SK-N-SH treated with all-trans-retinoic acid at 6 μM for 48 hours (cell line): ENCODE measurements around the gene PPP1CA.

Experiments
- ATAC-seq: fragments of 200-7000 bp; cut with Tn5 transposase; 3 replicates; pipeline ENCODE4 v1.9.1; 2020; ENCODE audit warnings: mild to moderate bottlenecking, moderate library complexity
- ARNTL ChIP-seq: fragments of 450-650 bp; formaldehyde crosslinking; IDR thresholded peaks from 2 replicates; pipeline ENCODE4 v1.5.0; 2020; ENCODE audit warnings: low read depth, mild to moderate bottlenecking, moderate library complexity, borderline replicate concordance
- BACH2 ChIP-seq: fragments of 250-450 bp; sonication (Bioruptor Pico); IDR thresholded peaks from 2 replicates; pipeline ENCODE4 v1.9.0; 2021; ENCODE audit warnings: mild to moderate bottlenecking, borderline replicate concordance
- CSDC2 ChIP-seq: fragments of 250-450 bp; sonication (Bioruptor Pico); IDR thresholded peaks from 2 replicates; pipeline ENCODE4 v1.5.0; 2020; ENCODE audit warnings: mild to moderate bottlenecking, moderate library complexity
- ESRRG ChIP-seq: fragments of 250-450 bp; sonication (Bioruptor Pico); IDR thresholded peaks from 2 replicates; pipeline ENCODE4 v1.6.1; 2021; ENCODE audit warnings: mild to moderate bottlenecking
- ISL1 ChIP-seq: fragments of 250-450 bp; sonication (Bioruptor Pico); IDR thresholded peaks from 2 replicates; pipeline ENCODE4 v2.1.2; 2022; ENCODE audit warnings: mild to moderate bottlenecking, moderate library complexity
- OSR1 ChIP-seq: fragments of 250-450 bp; sonication (Bioruptor Pico); IDR thresholded peaks from 2 replicates; pipeline ENCODE4 v1.8.0; 2022; ENCODE audit warnings: moderate library complexity, mild to moderate bottlenecking, inconsistent platforms
- PPARA ChIP-seq: fragments of 250-450 bp; sonication (Bioruptor Pico); IDR thresholded peaks from 2 replicates; pipeline ENCODE4 v1.5.0; 2020; ENCODE audit warnings: mild to moderate bottlenecking, borderline replicate concordance
- SNAI2 ChIP-seq: fragments of 250-450 bp; sonication (Bioruptor Pico); IDR thresholded peaks from 2 replicates; pipeline ENCODE4 v1.5.0; 2020; ENCODE audit warnings: mild to moderate bottlenecking, moderate library complexity
- TCF4 ChIP-seq: fragments of 250-450 bp; sonication (Bioruptor Pico); IDR thresholded peaks from 2 replicates; pipeline ENCODE4 v1.8.0; 2021; ENCODE audit warnings: mild to moderate bottlenecking, moderate library complexity, borderline replicate concordance
- ZC3H10 ChIP-seq: fragments of 250-450 bp; sonication (Bioruptor Pico); IDR thresholded peaks from 2 replicates; pipeline ENCODE4 v1.5.1; 2021; ENCODE audit warnings: mild to moderate bottlenecking, moderate library complexity
- ZFP3 ChIP-seq: fragments of 250-450 bp; sonication (Bioruptor Pico); IDR thresholded peaks from 2 replicates; pipeline ENCODE4 v1.5.0; 2020; ENCODE audit warnings: mild to moderate bottlenecking, moderate library complexity
- ZFP30 ChIP-seq: fragments of 450-650 bp; formaldehyde crosslinking; IDR thresholded peaks from 2 replicates; pipeline ENCODE4 v1.5.0; 2022; ENCODE audit warnings: mild to moderate bottlenecking, moderate library complexity
- ZNF565 ChIP-seq: fragments of 450-650 bp; formaldehyde crosslinking; conservative IDR thresholded peaks from 2 replicates; pipeline ENCODE4 v1.5.0; 2020; ENCODE audit warnings: low read depth, mild to moderate bottlenecking, moderate library complexity
- ZNF70 ChIP-seq: fragments of 450-650 bp; formaldehyde crosslinking; IDR thresholded peaks from 2 replicates; pipeline ENCODE4 v1.5.0; 2020; ENCODE audit warnings: mild to moderate bottlenecking, moderate library complexity
- ZNF8 ChIP-seq: fragments of 450-650 bp; formaldehyde crosslinking; IDR thresholded peaks from 2 replicates; pipeline ENCODE4 v1.5.0; 2020; ENCODE audit warnings: mild to moderate bottlenecking, moderate library complexity
- TF ChIP-seq, protein P1 (sequence below): fragments of 250-450 bp; sonication (Bioruptor Pico); IDR thresholded peaks from 2 replicates; pipeline ENCODE4 v1.5.1; 2021; ENCODE audit warnings: mild to moderate bottlenecking, moderate library complexity
- TF ChIP-seq, protein P2 (sequence below): fragments of 250-450 bp; sonication (Bioruptor Pico); IDR thresholded peaks from 2 replicates; pipeline ENCODE4 v1.5.1; 2020; ENCODE audit warnings: low read depth, mild to moderate bottlenecking, moderate library complexity
- TF ChIP-seq, protein P3 (sequence below): fragments of 250-450 bp; sonication (Bioruptor Pico); IDR thresholded peaks from 2 replicates; pipeline ENCODE4 v1.8.0; 2020; ENCODE audit warnings: mild to moderate bottlenecking, moderate library complexity, borderline replicate concordance
- TF ChIP-seq, protein P4 (sequence below): fragments of 250-450 bp; sonication (Bioruptor Pico); IDR thresholded peaks from 2 replicates; pipeline ENCODE4 v1.8.0; 2021; ENCODE audit warnings: low read depth, mild to moderate bottlenecking, moderate library complexity, borderline replicate concordance

Gene PPP1CA

DNA sequence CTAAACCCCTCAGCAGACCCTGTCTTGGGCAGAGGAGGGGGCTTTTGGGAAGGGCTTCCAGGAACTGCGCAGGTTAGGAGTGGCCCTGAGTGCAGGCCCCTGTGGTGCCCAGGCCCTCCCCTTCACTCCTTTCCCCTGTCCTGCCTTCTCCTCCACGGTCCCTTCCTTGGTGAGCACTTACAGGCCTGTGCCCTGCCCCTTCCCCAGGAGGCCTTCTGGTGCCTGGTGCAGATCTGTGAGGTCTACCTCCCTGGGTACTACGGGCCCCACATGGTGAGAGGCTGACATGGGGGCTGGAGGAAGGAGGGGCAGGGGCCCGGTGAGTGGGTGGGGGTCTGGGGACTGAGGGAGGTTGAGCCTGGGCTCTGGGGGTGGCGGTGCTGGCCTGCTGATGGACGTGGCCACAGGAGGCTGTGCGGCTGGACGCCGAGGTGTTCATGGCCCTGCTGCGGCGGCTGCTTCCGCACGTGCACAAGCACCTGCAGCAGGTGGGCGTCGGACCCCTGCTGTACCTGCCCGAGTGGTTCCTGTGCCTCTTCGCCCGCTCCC is 4.8 kb upstream of the PPP1CA start (continued):
- TF ChIP-seq, protein P1, sequence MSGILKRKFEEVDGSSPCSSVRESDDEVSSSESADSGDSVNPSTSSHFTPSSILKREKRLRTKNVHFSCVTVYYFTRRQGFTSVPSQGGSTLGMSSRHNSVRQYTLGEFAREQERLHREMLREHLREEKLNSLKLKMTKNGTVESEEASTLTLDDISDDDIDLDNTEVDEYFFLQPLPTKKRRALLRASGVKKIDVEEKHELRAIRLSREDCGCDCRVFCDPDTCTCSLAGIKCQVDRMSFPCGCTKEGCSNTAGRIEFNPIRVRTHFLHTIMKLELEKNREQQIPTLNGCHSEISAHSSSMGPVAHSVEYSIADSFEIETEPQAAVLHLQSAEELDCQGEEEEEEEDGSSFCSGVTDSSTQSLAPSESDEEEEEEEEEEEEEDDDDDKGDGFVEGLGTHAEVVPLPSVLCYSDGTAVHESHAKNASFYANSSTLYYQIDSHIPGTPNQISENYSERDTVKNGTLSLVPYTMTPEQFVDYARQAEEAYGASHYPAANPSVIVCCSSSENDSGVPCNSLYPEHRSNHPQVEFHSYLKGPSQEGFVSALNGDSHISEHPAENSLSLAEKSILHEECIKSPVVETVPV (CRISPR knock-in tag): no peak
- TF ChIP-seq SNAI2 (CRISPR knock-in tag) (no peak), ISL1 (CRISPR knock-in tag) (no peak)
- TF ChIP-seq, protein P2, sequence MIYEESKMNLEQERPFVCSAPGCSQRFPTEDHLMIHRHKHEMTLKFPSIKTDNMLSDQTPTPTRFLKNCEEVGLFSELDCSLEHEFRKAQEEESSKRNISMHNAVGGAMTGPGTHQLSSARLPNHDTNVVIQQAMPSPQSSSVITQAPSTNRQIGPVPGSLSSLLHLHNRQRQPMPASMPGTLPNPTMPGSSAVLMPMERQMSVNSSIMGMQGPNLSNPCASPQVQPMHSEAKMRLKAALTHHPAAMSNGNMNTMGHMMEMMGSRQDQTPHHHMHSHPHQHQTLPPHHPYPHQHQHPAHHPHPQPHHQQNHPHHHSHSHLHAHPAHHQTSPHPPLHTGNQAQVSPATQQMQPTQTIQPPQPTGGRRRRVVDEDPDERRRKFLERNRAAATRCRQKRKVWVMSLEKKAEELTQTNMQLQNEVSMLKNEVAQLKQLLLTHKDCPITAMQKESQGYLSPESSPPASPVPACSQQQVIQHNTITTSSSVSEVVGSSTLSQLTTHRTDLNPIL (CRISPR knock-in tag): no peak

DNA sequence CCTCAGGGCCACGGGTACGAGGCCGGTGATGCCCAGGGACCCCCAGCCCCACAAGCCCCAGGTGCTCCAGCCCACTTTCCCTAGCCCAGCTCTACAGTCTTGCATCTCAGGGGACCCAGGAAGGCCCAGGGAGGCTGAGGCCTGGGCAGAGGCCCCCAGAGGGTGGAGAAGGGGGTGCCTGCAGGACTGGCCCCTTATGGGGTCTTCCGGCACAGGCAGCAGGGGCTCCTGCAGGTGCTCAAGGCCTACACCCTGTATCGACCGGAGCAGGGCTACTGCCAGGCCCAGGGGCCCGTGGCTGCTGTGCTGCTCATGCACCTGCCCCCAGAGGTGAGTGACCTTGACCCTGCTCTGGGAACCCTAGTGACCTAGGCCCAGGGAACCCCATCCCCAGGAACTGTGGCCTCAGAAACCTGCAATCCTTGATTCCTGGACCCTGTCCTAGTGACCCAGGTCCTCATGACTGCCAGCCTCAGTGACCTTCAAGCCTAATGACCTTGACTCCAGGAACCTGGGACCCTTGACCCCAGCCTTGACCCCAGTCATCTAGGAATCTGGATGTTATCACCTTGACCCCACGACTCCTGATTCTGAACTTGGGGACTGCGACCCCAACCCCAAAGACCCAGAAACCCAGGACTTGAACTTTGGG is 4.2 kb upstream of the PPP1CA start:
- TF ChIP-seq, protein P2 (CRISPR knock-in tag): no peak
- TF ChIP-seq BACH2 (CRISPR knock-in tag) (no peak), CSDC2 (CRISPR knock-in tag) (no peak), SNAI2 (CRISPR knock-in tag) (no peak), ZNF565 (no peak), ZC3H10 (no peak), ESRRG (CRISPR knock-in tag) (no peak), ZNF70 (CRISPR knock-in tag) (no peak), ZNF8 (CRISPR knock-in tag) (no peak), OSR1 (CRISPR knock-in tag) (no peak), TCF4 (CRISPR knock-in tag) (no peak)
- TF ChIP-seq, protein P3, sequence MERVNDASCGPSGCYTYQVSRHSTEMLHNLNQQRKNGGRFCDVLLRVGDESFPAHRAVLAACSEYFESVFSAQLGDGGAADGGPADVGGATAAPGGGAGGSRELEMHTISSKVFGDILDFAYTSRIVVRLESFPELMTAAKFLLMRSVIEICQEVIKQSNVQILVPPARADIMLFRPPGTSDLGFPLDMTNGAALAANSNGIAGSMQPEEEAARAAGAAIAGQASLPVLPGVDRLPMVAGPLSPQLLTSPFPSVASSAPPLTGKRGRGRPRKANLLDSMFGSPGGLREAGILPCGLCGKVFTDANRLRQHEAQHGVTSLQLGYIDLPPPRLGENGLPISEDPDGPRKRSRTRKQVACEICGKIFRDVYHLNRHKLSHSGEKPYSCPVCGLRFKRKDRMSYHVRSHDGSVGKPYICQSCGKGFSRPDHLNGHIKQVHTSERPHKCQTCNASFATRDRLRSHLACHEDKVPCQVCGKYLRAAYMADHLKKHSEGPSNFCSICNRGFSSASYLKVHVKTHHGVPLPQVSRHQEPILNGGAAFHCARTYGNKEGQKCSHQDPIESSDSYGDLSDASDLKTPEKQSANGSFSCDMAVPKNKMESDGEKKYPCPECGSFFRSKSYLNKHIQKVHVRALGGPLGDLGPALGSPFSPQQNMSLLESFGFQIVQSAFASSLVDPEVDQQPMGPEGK: no peak
- TF ChIP-seq, protein P4, sequence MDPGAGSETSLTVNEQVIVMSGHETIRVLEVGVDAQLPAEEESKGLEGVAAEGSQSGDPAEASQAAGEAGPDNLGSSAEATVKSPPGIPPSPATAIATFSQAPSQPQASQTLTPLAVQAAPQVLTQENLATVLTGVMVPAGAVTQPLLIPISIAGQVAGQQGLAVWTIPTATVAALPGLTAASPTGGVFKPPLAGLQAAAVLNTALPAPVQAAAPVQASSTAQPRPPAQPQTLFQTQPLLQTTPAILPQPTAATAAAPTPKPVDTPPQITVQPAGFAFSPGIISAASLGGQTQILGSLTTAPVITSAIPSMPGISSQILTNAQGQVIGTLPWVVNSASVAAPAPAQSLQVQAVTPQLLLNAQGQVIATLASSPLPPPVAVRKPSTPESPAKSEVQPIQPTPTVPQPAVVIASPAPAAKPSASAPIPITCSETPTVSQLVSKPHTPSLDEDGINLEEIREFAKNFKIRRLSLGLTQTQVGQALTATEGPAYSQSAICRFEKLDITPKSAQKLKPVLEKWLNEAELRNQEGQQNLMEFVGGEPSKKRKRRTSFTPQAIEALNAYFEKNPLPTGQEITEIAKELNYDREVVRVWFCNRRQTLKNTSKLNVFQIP (CRISPR knock-in tag): no peak
- no peak for ATAC-seq

DNA sequence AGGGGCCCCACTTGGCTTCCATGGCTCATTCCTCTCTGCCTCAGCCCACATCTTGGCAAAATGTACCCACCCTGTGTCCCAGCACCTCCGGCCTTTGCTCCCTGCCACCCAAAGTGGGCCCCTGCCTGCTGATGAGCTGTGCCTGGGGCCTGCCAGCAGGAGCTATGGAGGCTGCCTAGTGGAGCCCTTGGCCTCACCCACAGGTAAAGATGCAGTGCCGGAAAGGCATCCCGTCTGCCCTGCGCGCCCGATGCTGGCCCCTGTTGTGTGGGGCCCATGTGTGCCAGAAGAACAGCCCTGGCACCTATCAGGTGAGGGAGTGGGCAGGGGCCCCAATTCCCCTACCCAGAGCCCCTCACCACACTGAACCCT is 3.5 kb upstream of the PPP1CA start:
- ATAC-seq: no peak
- no peak for TF ChIP-seq ZC3H10
- TF ChIP-seq ZFP30 (CRISPR knock-in tag): no peak
- no peak for TF ChIP-seq SNAI2 (CRISPR knock-in tag)
- no peak for TF ChIP-seq ZFP3 (CRISPR knock-in tag)
- TF ChIP-seq, protein P1 (CRISPR knock-in tag): no peak
- TF ChIP-seq ESRRG (CRISPR knock-in tag): no peak
- no peak for TF ChIP-seq ARNTL (CRISPR knock-in tag)
- no peak for TF ChIP-seq CSDC2 (CRISPR knock-in tag)
- TF ChIP-seq, protein P3: no peak
- TF ChIP-seq TCF4 (CRISPR knock-in tag): no peak
- no peak for TF ChIP-seq ZNF8 (CRISPR knock-in tag)
- no peak for TF ChIP-seq PPARA
